CD4-positive, alpha-beta T cell treated with Interleukin-21 for 1 hour (primary cell): ENCODE data around the gene TFIP11.

Source experiments
- DNase-seq: peaks from one replicate; pipeline ENCODE4 v3.0.0-alpha.2; 2020

TFIP11 gene

GRCh38 chr22:26446808-26447515 lies 65.3 kb downstream of the TFIP11 start:
- no peak for DNase-seq

GRCh38 chr22:26445577-26446275 lies 66.5 kb downstream of the TFIP11 start:
- no peak for DNase-seq

- no peak for DNase-seq
Observed at GRCh38 chr22:26444777-26445176, 67.5 kb downstream of the TFIP11 start.

GRCh38 chr22:26443901-26444690 lies 68.2 kb downstream of the TFIP11 start:
- DNase-seq, result no peak

- DNase-seq, result no peak
Observed at GRCh38 chr22:26442086-26442756, 70.1 kb downstream of the TFIP11 start.
